ENCODE measurements around the gene HNRNPR.

HNRNPR gene

GRCh38 chr1:23344987-23345472 lies 946 bp upstream of the HNRNPR start:
- Histone ChIP-seq H3K4ac (ENCODE audit: low read depth in 1 of 2, low read length in 2 of 2) (peak overlapping the region in 1 of 2 experiments; percentile 81), H3K9ac (ENCODE audit: low read length) (peak overlapping the region; percentile 94), H3K9me3 (ENCODE audit: control insufficient read depth, low read length) (no peaks in the 10 kb centered on the region), H4K8ac (ENCODE audit: low read length) (peak overlapping the region; percentile 91), H2BK15ac (ENCODE audit: low read depth, poor library complexity, severe bottlenecking) (no peak overlapping the region), H3K79me1 (replicated peaks; ENCODE audit: low read length, poor library complexity, severe bottlenecking) (peaks cover 4% of the 10 kb centered on the region), H3K36me3 (ENCODE audit: control insufficient read depth in 1 of 2, insufficient read depth in 2 of 2, low read depth in 1 of 2, low read length in 2 of 2) (no peaks in the 10 kb centered on the region), H3K27ac (ENCODE audit: low read length, poor library complexity, severe bottlenecking) (peak overlapping the region; percentile 83), H3K18ac (ENCODE audit: low read depth in 1 of 2, low read length in 2 of 2) (peak overlapping the region; percentile 2 to 88), H2BK120ac (ENCODE audit: low read depth, low read length) (peak overlapping the region; percentile 27), H3K4me1 (ENCODE audit: control insufficient read depth, insufficient read depth, low read depth, low read length) (no peaks in the 10 kb centered on the region), H3K4me3 (ENCODE audit: insufficient read depth in 1 of 2, low read depth in 1 of 2, low read length in 2 of 2) (peak overlapping the region; percentile 53 to 93), H4K91ac (ENCODE audit: low read length) (no peak overlapping the region), H3K14ac (ENCODE audit: low read length in 2 of 2) (no peak overlapping the region), H2BK5ac (ENCODE audit: low read depth, low read length, poor library complexity, severe bottlenecking) (peak overlapping the region; percentile 74), H3K23ac (ENCODE audit: low read length in 2 of 2) (no peak overlapping the region), H3K27me3 (ENCODE audit: control insufficient read depth in 1 of 2, insufficient read depth in 1 of 2, low read length in 2 of 2) (no peaks in the 10 kb centered on the region), H3K4me2 (ENCODE audit: low read length, poor library complexity, severe bottlenecking) (peak overlapping the region; percentile 11), H2AFZ (ENCODE audit: low read depth, low read length) (peak overlapping the region; percentile 8), H2AK5ac (ENCODE audit: low read length, severe bottlenecking) (peak overlapping the region; percentile 17), H2BK12ac (ENCODE audit: low read length in 2 of 2) (no peak overlapping the region)
- WGBS, result 60% methylated on average over 7 of the region's 8 CpGs
- no peak for DNase-seq

- DNase-seq, result peak; percentile 87
Measured at GRCh38 chr1:23343221-23344110, 618 bp downstream of the HNRNPR start.

GRCh38 chr1:23341931-23342692 lies 2.0 kb downstream of the HNRNPR start:
- Histone ChIP-seq H3K27ac (ENCODE audit: low read length, poor library complexity, severe bottlenecking) (peak overlapping the region; percentile 59), H3K14ac (ENCODE audit: low read length in 2 of 2) (no peak overlapping the region), H3K4me3 (ENCODE audit: insufficient read depth in 1 of 2, low read depth in 1 of 2, low read length in 2 of 2) (peak overlapping the region in 1 of 2 experiments; percentile 93), H3K4me2 (ENCODE audit: low read length, poor library complexity, severe bottlenecking) (peak overlapping the region; percentile 74), H3K4me1 (ENCODE audit: control insufficient read depth, insufficient read depth, low read depth, low read length) (no peaks in the 10 kb centered on the region), H2AFZ (ENCODE audit: low read depth, low read length) (no peak overlapping the region), H2BK120ac (ENCODE audit: low read depth, low read length) (no peak overlapping the region), H4K8ac (ENCODE audit: low read length) (no peak overlapping the region), H3K23ac (ENCODE audit: low read length in 2 of 2) (no peak overlapping the region), H2BK15ac (ENCODE audit: low read depth, poor library complexity, severe bottlenecking) (no peak overlapping the region), H3K4ac (ENCODE audit: low read depth in 1 of 2, low read length in 2 of 2) (no peak overlapping the region), H4K91ac (ENCODE audit: low read length) (no peak overlapping the region), H3K79me1 (replicated peaks; ENCODE audit: low read length, poor library complexity, severe bottlenecking) (peaks cover 4% of the 10 kb centered on the region), H2BK12ac (ENCODE audit: low read length in 2 of 2) (no peak overlapping the region), H2AK5ac (ENCODE audit: low read length, severe bottlenecking) (no peak overlapping the region), H3K9ac (ENCODE audit: low read length) (peak overlapping the region; percentile 94), H3K27me3 (ENCODE audit: control insufficient read depth in 1 of 2, insufficient read depth in 1 of 2, low read length in 2 of 2) (no peaks in the 10 kb centered on the region), H3K36me3 (ENCODE audit: control insufficient read depth in 1 of 2, insufficient read depth in 2 of 2, low read depth in 1 of 2, low read length in 2 of 2) (peaks cover 4 to 10% of the 10 kb centered on the region in 2 experiments), H3K9me3 (ENCODE audit: control insufficient read depth, low read length) (no peaks in the 10 kb centered on the region), H2BK5ac (ENCODE audit: low read depth, low read length, poor library complexity, severe bottlenecking) (no peak overlapping the region), H3K18ac (ENCODE audit: low read depth in 1 of 2, low read length in 2 of 2) (no peak overlapping the region)
- DNase-seq, result peak; percentile 26
- 49% methylated on average over 7 of the region's 10 CpGs for WGBS

More at GRCh38 chr1:23343221-23344110, 618 bp downstream of the HNRNPR start:
- no peaks in the 10 kb centered on the region for H3K4me1 ChIP-seq (ENCODE audit: control insufficient read depth, insufficient read depth, low read depth, low read length)
- no peaks in the 10 kb centered on the region for H3K9me3 ChIP-seq (ENCODE audit: control insufficient read depth, low read length)
- H3K36me3 ChIP-seq (ENCODE audit: control insufficient read depth in 1 of 2, insufficient read depth in 2 of 2, low read depth in 1 of 2, low read length in 2 of 2), result no peaks in the 10 kb centered on the region
- H2BK12ac ChIP-seq (ENCODE audit: low read length in 2 of 2), result peak overlapping the region in 1 of 2 experiments; percentile 29
- peak overlapping the region; percentile 99 for H2BK120ac ChIP-seq (ENCODE audit: low read depth, low read length)
- H3K4ac ChIP-seq (ENCODE audit: low read depth in 1 of 2, low read length in 2 of 2), result peak overlapping the region; percentile 81 to 94
- H3K23ac ChIP-seq (ENCODE audit: low read length in 2 of 2), result peak overlapping the region in 1 of 2 experiments; percentile 94
- H2BK5ac ChIP-seq (ENCODE audit: low read depth, low read length, poor library complexity, severe bottlenecking), result peak overlapping the region; percentile 99
- peak overlapping the region; percentile 98 for H4K91ac ChIP-seq (ENCODE audit: low read length)
- H3K4me2 ChIP-seq (ENCODE audit: low read length, poor library complexity, severe bottlenecking), result peak overlapping the region; percentile 39
- H3K4me3 ChIP-seq (ENCODE audit: insufficient read depth in 1 of 2, low read depth in 1 of 2, low read length in 2 of 2), result peak overlapping the region; percentile 93 to 94
- peak overlapping the region; percentile 97 for H3K27ac ChIP-seq (ENCODE audit: low read length, poor library complexity, severe bottlenecking)
- peak overlapping the region; percentile 89 to 99 for H3K14ac ChIP-seq (ENCODE audit: low read length in 2 of 2)
- peaks cover 4% of the 10 kb centered on the region for H3K79me1 ChIP-seq (replicated peaks; ENCODE audit: low read length, poor library complexity, severe bottlenecking)
- peak overlapping the region; percentile 94 for H3K9ac ChIP-seq (ENCODE audit: low read length)
- peak overlapping the region; percentile 83 to 92 for H3K18ac ChIP-seq (ENCODE audit: low read depth in 1 of 2, low read length in 2 of 2)
- peak overlapping the region; percentile 96 for H2BK15ac ChIP-seq (ENCODE audit: low read depth, poor library complexity, severe bottlenecking)
- peak overlapping the region; percentile 96 for H2AK5ac ChIP-seq (ENCODE audit: low read length, severe bottlenecking)
- no peaks in the 10 kb centered on the region for H3K27me3 ChIP-seq (ENCODE audit: control insufficient read depth in 1 of 2, insufficient read depth in 1 of 2, low read length in 2 of 2)
- WGBS, result 2% methylated on average over 14 of the region's 66 CpGs
- H2AFZ ChIP-seq (ENCODE audit: low read depth, low read length), result peak overlapping the region; percentile 42
- H4K8ac ChIP-seq (ENCODE audit: low read length), result peak overlapping the region; percentile 60

Measured in mesenchymal stem cell (in vitro differentiated cells and primary cell).